Activated CD4-positive, alpha-beta T cell treated with anti-CD3 and anti-CD28 coated beads, Interleukin-2, Interleukin-6, amounts not matched to agents 100 ng/mL and 50 ng/mL, durations not matched to agents 16 hours and 8 hours (primary cell): ENCODE data around the gene CAMK1D.
"Not testable (repeated sequence)": the region's sequence is repeated elsewhere in the genome, so short reads cannot be mapped to it uniquely, and the experiment has no call there.

Experiments used
- DNase-seq: peaks from one replicate; pipeline ENCODE4 v3.0.0-alpha.2; 2020

Gene CAMK1D

GRCh38 chr10:12431151-12432101, 82.1 kb downstream of the CAMK1D start:
- DNase-seq, result no peak

- no peak for DNase-seq
Observed at GRCh38 chr10:12432402-12433189, 83.2 kb downstream of the CAMK1D start.

GRCh38 chr10:12434277-12434676, 84.9 kb downstream of the CAMK1D start:
- no peak for DNase-seq

- DNase-seq, result not testable (repeated sequence)
Observed at GRCh38 chr10:12434677-12435076, 85.3 kb downstream of the CAMK1D start.

GRCh38 chr10:12435348-12435747, 86.0 kb downstream of the CAMK1D start:
- DNase-seq, result no peak

GRCh38 chr10:12438919-12439692, 89.8 kb downstream of the CAMK1D start:
- DNase-seq, result no peak

DNA sequence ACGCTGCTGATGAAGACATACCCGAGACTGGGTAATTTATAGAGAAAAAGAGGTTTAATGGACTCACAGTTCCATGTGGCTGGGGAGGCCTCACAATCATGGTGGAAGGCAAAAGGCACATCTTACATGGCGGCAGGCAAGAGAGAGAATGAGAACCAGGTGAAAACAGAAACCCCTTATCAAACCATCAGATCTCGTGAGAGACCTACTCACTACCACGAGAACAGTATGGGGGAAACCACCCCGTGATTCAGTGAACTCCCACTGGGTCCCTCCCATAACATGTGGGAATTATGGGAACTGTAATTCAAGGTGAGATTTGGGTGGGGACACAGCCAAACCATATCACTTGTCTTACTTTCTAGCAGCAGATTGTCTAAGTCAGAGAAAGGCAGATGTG, 90.4 kb downstream of the CAMK1D start:
- DNase-seq, result not testable (repeated sequence)

- no peak for DNase-seq
Observed at GRCh38 chr10:12443026-12443425, 93.7 kb downstream of the CAMK1D start.

GRCh38 chr10:12444981-12445700, 95.8 kb downstream of the CAMK1D start:
- no peak for DNase-seq

DNA sequence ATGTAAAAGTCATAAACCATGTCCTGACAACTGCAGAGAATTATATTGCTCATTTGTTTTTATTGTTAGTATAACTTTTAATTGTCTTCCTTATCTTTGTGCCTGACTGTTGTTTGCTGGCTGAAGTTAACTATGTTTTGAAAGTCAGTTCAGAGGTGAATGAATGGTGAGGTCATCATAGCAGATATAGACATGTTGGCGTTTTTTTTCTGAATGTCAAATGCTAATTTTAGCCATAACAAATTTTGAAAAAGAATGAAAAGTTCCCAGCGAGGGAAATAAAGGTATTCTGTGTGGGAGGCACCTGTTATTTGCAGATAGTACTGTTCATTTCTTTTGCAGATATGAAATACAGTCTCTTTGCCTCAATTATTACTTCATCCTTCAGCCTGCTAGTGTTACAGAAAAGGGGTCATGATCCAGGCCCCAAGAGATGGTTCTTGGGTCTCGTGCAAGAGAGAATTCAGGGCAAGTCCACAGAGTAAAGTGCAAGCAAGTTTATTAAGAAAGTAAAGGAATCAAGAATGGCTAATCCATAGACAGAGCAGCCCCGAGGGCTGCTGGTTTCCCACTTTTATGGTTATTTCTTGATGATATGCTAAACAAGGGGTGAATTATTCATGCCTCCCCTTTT, 96.5 kb downstream of the CAMK1D start:
- no peak for DNase-seq

DNA sequence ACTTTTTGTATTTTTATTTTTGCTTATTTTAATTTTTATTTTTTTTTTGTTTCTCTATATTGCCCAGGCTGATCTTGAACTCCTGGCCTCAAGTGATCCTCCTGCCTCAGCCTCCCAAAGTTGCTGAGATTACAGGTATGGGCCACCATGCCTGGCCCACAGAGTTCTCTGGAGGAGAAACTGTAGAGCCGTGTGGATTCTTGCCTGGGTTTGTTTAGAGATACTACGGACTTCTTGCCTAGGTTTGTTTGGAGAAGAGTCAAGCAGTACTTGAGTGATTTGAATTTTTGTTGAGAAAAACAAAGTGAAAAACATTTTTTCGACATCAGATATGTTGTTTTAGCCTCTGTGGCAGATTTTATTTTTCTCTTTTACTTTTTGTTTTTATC, 99.0 kb downstream of the CAMK1D start:
- no peak for DNase-seq

DNA sequence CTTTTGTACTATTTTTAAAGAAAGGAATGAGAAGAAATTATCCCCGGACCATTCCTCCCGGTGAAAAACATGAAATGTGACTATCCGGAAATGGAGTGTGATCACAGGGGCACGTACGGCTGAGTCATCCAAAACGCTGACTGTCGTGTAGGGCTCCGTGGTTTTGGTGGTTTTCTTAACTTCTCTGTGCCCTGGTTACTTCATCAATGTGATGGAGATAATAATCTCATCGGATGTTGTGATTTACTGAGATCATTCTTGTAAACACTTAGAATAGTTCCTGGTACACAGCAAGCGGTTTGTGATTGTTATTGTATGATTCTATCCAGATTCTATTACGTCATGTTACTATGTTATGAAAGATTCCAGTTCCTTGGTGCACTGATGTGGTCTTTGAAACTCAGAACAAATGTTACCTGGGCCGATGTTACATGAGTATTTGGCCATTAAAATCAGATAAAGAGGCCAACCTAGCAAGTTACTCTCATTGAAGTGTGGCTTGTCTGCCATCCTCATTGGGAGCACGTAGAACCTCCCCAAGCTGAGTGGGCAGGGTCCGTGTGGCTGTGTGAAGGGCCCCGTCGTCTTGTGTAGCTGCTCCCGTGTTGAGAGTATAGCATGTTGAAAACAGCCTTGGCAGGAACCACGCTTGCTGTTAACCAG, 99.5 kb downstream of the CAMK1D start:
- DNase-seq, result peak; percentile 90

DNA sequence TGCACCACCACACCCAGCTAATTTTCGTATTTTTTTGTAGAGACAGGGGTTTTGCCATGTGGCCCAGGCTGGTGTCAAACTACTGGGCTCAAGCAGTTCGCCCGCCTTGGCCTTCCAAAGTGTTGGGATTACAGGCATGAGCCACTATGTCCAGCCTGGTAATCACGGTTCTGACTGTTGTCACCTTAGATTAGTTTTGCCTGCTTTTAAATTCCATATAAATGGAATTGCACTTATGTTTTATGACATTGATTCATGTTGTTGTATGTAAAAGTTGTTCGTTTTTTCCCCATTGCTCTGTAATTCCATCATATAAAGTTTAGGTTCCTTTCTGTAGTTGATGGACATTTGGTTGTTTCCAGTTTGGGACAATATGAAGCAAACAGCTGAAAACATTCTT, 106.0 kb downstream of the CAMK1D start:
- DNase-seq, result no peak

- no peak for DNase-seq
Observed at GRCh38 chr10:12455766-12456165, 106.4 kb downstream of the CAMK1D start.

GRCh38 chr10:12459340-12459739, 110.0 kb downstream of the CAMK1D start:
- no peak for DNase-seq

GRCh38 chr10:12459762-12460161, 110.4 kb downstream of the CAMK1D start:
- no peak for DNase-seq

- DNase-seq, result no peak
Observed at GRCh38 chr10:12463459-12463838, 114.1 kb downstream of the CAMK1D start.

DNA sequence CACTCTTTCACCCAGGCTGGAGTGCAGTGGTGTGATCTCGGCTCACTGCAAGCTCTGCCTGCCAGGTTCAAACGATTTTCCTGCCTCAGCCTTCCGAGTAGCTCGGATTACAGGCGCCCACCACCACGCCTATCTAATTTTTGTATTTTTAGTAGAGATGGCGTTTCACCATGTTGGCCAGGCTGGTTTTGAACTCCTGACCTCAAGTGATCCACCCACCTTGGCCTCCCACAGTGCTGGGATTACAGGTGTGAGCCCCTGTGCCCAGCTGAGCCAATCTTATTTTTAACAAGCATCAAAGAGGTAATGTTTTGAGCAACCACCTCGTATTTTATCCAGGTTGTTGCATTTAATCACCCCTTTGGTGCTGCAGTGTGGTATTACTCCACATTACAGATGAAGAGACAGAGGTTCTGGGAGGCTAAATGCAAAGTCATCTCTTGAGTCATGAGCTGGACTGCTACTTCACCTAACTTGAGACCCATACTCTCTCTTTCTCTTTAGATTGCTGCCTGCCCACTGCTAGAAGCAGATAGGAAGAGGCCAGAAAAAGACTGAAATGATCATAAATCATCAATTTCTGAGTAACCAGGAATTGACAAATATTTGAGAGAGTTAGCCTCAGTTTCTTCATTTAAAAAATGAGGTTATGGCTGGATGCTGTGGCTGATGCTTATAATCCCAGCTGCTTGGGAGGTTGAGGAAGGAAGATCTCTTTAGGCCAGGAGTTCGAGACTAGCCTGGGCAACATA, 116.2 kb downstream of the CAMK1D start:
- DNase-seq, result peak; percentile 30

DNA sequence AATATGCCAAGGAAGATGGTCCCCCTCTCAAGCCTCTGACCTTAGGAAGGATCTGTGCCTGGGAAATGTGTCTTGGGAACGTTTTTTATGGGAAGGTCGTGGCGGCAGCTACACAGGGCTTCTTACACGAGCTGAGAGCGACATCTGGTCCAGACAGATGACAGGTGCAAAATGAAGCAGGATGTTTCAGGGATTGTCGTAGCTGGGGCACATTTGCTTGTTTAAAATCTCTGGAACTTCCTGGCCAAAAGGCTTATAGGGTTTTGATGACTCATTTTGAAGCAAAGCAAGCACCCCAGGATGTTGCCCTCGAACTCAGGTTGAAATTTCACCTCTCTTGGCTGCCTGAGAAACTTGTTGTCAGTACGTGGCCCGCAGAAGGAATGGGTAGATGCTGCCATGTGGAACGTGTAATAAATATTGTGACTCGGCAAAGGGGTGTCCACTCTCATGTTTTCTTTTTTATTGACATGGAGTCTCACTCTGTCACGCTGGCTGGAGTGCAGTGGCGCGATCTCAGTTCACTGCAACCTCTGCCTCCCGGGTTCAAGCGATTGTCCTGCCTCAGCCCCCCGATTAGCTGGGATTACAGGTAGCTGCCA, 117.5 kb downstream of the CAMK1D start:
- DNase-seq, result peak; percentile 9

DNA sequence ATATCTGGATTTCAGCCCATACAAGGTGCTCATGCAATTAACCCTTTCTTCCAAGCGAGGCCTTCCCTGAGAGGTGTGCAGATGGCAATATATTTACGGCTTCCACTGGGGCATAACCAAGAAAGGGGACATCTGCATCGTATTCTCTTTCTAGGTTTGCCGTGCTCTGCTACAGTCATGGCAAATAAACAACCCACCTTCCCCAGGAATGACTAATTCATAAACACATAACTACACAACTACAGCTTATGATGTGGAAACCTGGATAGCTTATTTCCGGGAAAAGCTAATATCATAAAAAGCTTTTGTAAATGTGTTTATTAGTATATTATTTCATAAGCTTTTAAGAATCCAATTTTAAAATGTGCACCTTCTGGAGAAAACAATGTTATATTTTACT, 120.0 kb downstream of the CAMK1D start:
- no peak for DNase-seq
